Prostate gland (tissue), 2 donors: ENCODE results near the gene PGF. TPM values are rescaled to one million over a fixed set of nuclear protein-coding genes. Genes with fewer than 3 reads are reported as not detected.

ENCODE experiments used
- DNase-seq: peaks from one replicate; pipeline ENCODE4 v3.0.0-alpha.2; 2019; ENCODE audit warnings: low spot score
- H3K27ac ChIP-seq, 2 donors: fragments of 200-600 bp; sonication (generic); 2 replicates each; pipeline ENCODE4 v1.5.1; 2017 to 2019
- H3K27me3 ChIP-seq: fragments of 200-600 bp; sonication (generic); replicated peaks from 2 replicates; pipeline ENCODE4 v1.5.1; 2019; ENCODE audit not compliant: insufficient read depth
- H3K36me3 ChIP-seq, 2 donors: fragments of 200-600 bp; sonication (generic); 1 replicate in 1 of 2; 2 replicates in 1 of 2; pipeline versions ENCODE4 v1.5.1 to v1.8.1; 2017 to 2019
- H3K4me1 ChIP-seq: fragments of 200-600 bp; sonication (generic); replicated peaks from 2 replicates; pipeline ENCODE4 v1.5.1; 2019
- H3K4me3 ChIP-seq, 2 donors: fragments of 200-600 bp; sonication (generic); 2 replicates each; pipeline ENCODE4 v1.5.1; 2017 to 2019
- H3K9me3 ChIP-seq: fragments of 200-600 bp; sonication (generic); 2 replicates; pipeline ENCODE4 v1.5.1; 2017
- POLR2A ChIP-seq: fragments of 450-650 bp; IDR thresholded peaks from one replicate; pipeline ENCODE4 v1.6.1; 2016; ENCODE audit warnings: antibody characterized with exemption, mild to moderate bottlenecking
- POLR2AphosphoS5 ChIP-seq: sonication (generic); formaldehyde crosslinking; IDR thresholded peaks from one replicate; pipeline ENCODE4 v1.6.1; 2017; ENCODE audit warnings: antibody characterized with exemption
- WGBS: methylation state at CpG from one replicate; pipeline ENCODE4 v1.1.5; 2018; 5-methylcytosine and 5-hydroxymethylcytosine counted together
- intact Hi-C: fragments of 100-400 bp; cut with DNase I; formaldehyde crosslinking; loops from one replicate; pipeline ENCODE4 v1.14.2; 2022
- total RNA-seq, 2 donors: library from RNA; depleted of rRNA; stranded (reverse); fragments of >200 nt; gene quantifications; one replicate each; pipeline ENCODE4 v1.1.0, GENCODE V29; 2016
- TF ChIP-seq, protein P1 (sequence below), 4 experiments: fragments of 200-600 bp in 2 of 4; fragments of 450-650 bp in 2 of 4; sonication (generic) in 2 of 4; IDR thresholded peaks; 1 replicate in 3 of 4; 2 replicates in 1 of 4; pipeline ENCODE4 v1.5.1; 2016 to 2019; ENCODE audit warnings: antibody characterized with exemption in 4 of 4, mild to moderate bottlenecking in 2 of 4, moderate library complexity in 2 of 4

The PGF gene
- total RNA-seq, 2 donors from 2014 or later, result 7.9 to 16.2 TPM

DNA sequence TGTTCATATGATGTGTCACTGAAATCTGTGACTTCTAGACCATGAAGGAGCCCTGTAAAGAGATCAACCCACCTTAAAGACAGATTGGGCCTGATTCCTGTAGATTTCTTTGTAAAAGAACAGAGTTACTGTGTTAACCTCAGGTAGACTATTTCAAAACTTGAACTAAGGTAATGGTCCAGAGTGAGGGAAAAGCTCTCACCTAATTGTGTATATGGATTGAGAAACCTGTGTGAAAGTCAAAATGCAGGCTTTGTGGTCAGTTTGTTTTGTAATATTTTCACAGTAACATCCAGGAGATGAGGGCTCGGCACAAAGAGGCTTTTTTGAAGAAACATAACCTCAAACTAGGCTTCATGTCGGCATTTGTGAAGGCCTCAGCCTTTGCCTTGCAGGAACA is 57.3 kb downstream of the PGF start:
- Histone ChIP-seq H3K9me3 (no peaks in the 10 kb centered on the region), H3K27ac (no peak overlapping the region), H3K4me1 (no peaks in the 10 kb centered on the region), H3K27me3 (no peaks in the 10 kb centered on the region), H3K36me3 (peaks cover 28 to 58% of the 10 kb centered on the region in 2 donors), H3K4me3 (no peak overlapping the region)
- no peak for TF ChIP-seq POLR2AphosphoS5
- no peak for TF ChIP-seq POLR2A
- TF ChIP-seq, protein P1, sequence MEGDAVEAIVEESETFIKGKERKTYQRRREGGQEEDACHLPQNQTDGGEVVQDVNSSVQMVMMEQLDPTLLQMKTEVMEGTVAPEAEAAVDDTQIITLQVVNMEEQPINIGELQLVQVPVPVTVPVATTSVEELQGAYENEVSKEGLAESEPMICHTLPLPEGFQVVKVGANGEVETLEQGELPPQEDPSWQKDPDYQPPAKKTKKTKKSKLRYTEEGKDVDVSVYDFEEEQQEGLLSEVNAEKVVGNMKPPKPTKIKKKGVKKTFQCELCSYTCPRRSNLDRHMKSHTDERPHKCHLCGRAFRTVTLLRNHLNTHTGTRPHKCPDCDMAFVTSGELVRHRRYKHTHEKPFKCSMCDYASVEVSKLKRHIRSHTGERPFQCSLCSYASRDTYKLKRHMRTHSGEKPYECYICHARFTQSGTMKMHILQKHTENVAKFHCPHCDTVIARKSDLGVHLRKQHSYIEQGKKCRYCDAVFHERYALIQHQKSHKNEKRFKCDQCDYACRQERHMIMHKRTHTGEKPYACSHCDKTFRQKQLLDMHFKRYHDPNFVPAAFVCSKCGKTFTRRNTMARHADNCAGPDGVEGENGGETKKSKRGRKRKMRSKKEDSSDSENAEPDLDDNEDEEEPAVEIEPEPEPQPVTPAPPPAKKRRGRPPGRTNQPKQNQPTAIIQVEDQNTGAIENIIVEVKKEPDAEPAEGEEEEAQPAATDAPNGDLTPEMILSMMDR (IDR thresholded peaks at IDR 0.05), result no peak
- intact Hi-C loops, result no loop called here
- no peak for DNase-seq
- 92% methylated on average over 2 of the region's 2 CpGs for WGBS

DNA sequence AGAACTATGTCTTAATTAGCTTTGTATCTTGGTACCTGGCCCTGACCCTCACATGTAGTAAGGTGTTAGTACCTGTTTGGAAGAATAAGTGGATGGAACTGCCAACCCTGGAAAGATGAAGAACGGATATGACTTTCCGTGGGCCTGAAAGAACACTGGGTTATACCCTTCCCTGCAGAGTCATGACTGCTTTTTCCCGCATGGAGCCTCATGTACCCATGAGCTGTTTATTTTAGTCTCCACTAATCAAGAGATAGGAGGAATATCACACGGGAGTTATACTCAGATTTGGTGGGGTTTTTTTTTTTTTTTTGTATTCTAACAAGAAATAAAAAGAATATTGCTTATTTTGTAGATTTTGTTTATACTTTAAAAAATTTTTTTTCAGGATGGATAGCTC is 57.8 kb downstream of the PGF start:
- intact Hi-C loops, result no loop called here
- WGBS, result 75% methylated on average over 4 of the region's 4 CpGs
- Histone ChIP-seq H3K36me3 (peaks cover 28 to 59% of the 10 kb centered on the region in 2 donors), H3K9me3 (no peaks in the 10 kb centered on the region), H3K27ac (no peak overlapping the region), H3K27me3 (no peaks in the 10 kb centered on the region), H3K4me1 (no peaks in the 10 kb centered on the region), H3K4me3 (no peak overlapping the region)
- DNase-seq, result no peak
- TF ChIP-seq, protein P1 (IDR thresholded peaks at IDR 0.05), result no peak
- TF ChIP-seq POLR2A (no peak), POLR2AphosphoS5 (no peak)

DNA sequence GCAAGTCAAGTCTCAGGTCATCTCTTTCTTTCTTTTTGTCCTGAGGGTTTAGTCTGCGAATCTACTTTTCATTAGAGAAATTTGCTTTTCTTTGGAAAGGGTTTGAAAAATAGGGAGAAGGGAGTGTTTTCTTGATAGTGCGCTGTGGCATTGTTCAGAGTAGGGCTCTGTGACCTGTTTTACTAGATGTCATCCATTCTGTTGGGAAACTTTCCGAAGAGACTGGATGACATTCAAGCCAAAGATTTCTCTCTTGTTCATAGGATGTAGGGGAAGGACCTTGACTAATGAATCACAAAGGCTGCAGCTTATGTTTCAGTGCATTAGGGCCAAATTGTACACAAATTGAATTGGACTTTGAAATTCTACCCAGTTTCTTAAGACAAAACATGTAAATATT is 59.0 kb downstream of the PGF start:
- Histone ChIP-seq H3K36me3 (peaks cover 28 to 56% of the 10 kb centered on the region in 2 donors), H3K27ac (no peak overlapping the region), H3K27me3 (no peaks in the 10 kb centered on the region), H3K4me1 (no peaks in the 10 kb centered on the region), H3K4me3 (no peak overlapping the region), H3K9me3 (no peaks in the 10 kb centered on the region)
- WGBS, result 92% methylated on average over 3 of the region's 3 CpGs
- intact Hi-C loops, result no loop called here
- TF ChIP-seq POLR2AphosphoS5, result no peak
- no peak for DNase-seq

DNA sequence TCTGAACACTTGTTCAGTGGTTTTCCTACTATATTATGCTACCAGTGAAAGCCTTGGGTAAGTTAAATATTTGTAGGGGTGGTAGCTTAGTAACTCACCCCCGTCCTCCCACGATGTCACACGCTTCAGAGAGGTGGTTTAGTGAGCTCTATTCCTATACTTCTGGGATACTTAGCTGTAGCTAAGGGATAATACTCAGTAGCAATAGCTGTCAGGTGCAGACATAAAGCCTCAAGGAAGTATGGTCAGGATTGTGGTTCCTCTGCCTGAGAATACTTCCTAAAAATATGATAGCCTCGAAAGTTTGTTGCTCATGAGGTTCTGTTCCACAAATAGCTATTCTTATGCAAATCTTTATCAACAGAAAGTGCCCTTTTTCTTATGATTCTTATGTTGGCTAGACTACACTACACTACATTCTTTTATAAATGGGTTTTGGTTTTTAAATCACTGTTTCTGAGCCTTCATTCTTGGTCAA is 61.7 kb downstream of the PGF start:
- Histone ChIP-seq H3K4me1 (peaks cover 3% of the 10 kb centered on the region), H3K4me3 (no peak overlapping the region), H3K27me3 (no peaks in the 10 kb centered on the region), H3K9me3 (no peaks in the 10 kb centered on the region), H3K27ac (no peak overlapping the region), H3K36me3 (peaks cover 23 to 30% of the 10 kb centered on the region in 2 donors)
- WGBS, result 67% methylated on average over 4 of the region's 4 CpGs
- intact Hi-C loops, result no loop called here
- TF ChIP-seq POLR2A (no peak), POLR2AphosphoS5 (no peak)
- TF ChIP-seq, protein P1 (IDR thresholded peaks at IDR 0.05), result no peak
- no peak for DNase-seq

DNA sequence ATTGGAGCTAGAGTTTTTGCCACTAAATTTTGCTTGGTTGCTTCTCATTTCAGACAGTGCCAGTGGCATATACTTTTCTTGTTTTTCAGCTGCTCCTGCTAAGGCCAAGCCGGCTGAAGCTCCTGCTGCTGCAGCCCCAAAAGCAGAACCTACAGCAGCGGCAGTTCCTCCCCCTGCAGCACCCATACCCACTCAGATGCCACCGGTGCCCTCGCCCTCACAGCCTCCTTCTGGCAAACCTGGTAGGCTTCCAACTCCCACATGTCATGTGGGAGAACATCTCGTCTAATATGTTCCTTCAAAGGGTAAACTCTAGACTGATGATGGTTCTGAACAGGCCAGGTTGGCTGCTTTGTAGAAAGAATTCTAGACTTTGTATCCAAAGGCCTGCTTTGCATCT is 62.7 kb downstream of the PGF start:
- H3K27me3 ChIP-seq, result no peaks in the 10 kb centered on the region
- H3K9me3 ChIP-seq, result no peaks in the 10 kb centered on the region
- no peak for DNase-seq
- no peak overlapping the region for H3K27ac ChIP-seq
- 74% methylated on average over 5 of the region's 5 CpGs for WGBS
- TF ChIP-seq POLR2AphosphoS5 (no peak), POLR2A (no peak)
- TF ChIP-seq, protein P1 (IDR thresholded peaks at IDR 0.05), result no peak
- intact Hi-C loops, result no loop called here
- peaks cover 6% of the 10 kb centered on the region for H3K4me1 ChIP-seq
- peaks cover 18 to 26% of the 10 kb centered on the region in 2 donors for H3K36me3 ChIP-seq
- H3K4me3 ChIP-seq, result no peak overlapping the region
